Naive thymus-derived CD8-positive, alpha-beta T cell (primary cell): Measurements from ENCODE around the gene WNK2. TPM values are rescaled to one million over a fixed set of nuclear protein-coding genes. Genes with fewer than 3 reads are reported as not detected.
A peak's percentile ranks its signal among the peaks of the same experiment; 100 is the strongest.
"Not testable (repeated sequence)": the region's sequence is repeated elsewhere in the genome, so short reads cannot be mapped to it uniquely, and the experiment has no call there.

Experiments used
- ATAC-seq, 2 donors: fragments of 150-1000 bp; cut with Tn5 transposase in 1 of 2; sonication (Bioruptor Pico), chemical (Tn5 transposase) in 1 of 2; 1 replicate in 1 of 2; 2 replicates in 1 of 2; pipeline ENCODE4 v1.10.0; 2021; ENCODE audit warnings: mild to moderate bottlenecking in 2 of 2, moderate library complexity in 2 of 2
- POLR2A ChIA-PET: fragments of 350-600 bp; sonication (Branson Sonifier 250); formaldehyde crosslinking; loops from one replicate; lab custom pipeline; 2021; ENCODE audit warnings: antibody characterized with exemption; lab: Charles Lee
- DNase-seq, 10 donors: peaks; one replicate each; pipeline versions ENCODE4 v3.0.0 to v3.0.0-alpha.2; 2020 to 2022
- H3K27ac Mint-ChIP-seq, 10 donors: one replicate each; pipeline ENCODE4 v1.8.0; 2020 to 2022; ENCODE audit warnings: mild to moderate bottlenecking in 10 of 10, mixed read lengths in 10 of 10, moderate library complexity in 4 of 10, inconsistent platforms in 1 of 10
- H3K27me3 Mint-ChIP-seq, 5 donors: one replicate each; pipeline ENCODE4 v1.8.0; 2021 to 2022; ENCODE audit warnings: mixed read lengths in 5 of 5
- H3K36me3 Mint-ChIP-seq, 3 donors: one replicate each; pipeline ENCODE4 v1.8.0; 2020 to 2022; ENCODE audit warnings: mixed read lengths in 3 of 3, mild to moderate bottlenecking in 2 of 3, inconsistent platforms in 1 of 3
- H3K4me1 Mint-ChIP-seq, 4 donors: one replicate each; pipeline ENCODE4 v1.8.0; 2021 to 2022; ENCODE audit warnings: mixed read lengths in 4 of 4
- H3K4me3 Mint-ChIP-seq, 10 donors: one replicate each; pipeline ENCODE4 v1.8.0; 2020 to 2022; ENCODE audit warnings: mild to moderate bottlenecking in 10 of 10, mixed read lengths in 10 of 10, moderate library complexity in 6 of 10, inconsistent platforms in 1 of 10
- H3K9me3 Mint-ChIP-seq, 9 donors: one replicate each; pipeline ENCODE4 v1.8.0; 2020 to 2022; ENCODE audit warnings: mixed read lengths in 9 of 9, mild to moderate bottlenecking in 3 of 9, inconsistent platforms in 1 of 9, moderate library complexity in 1 of 9
- polyA plus RNA-seq, 3 donors: library from polyadenylated mRNA; unstranded; fragments of 300-500 nt; fragmentation: Illumina TruSeq; gene quantifications; one replicate each; pipeline ENCODE4 v1.2.3, GENCODE V29; 2021
- total RNA-seq, 8 experiments: library from RNA in 2 of 8; stranded (reverse) in 2 of 8; gene quantifications; one replicate each; pipeline ENCODE4 v1.2.3 and lab custom pipeline; 2021 to 2026

Gene WNK2
- total and polyA plus RNA-seq, 5 experiments from 2014 or later, result 0.27 TPM; not detected in 4

GRCh38 chr9:93243112-93243511, 59.2 kb downstream of the WNK2 start:
- peaks cover 0 to 2% (median under 1%) of the 10 kb centered on the region in 9 donors for H3K9me3 Mint-ChIP-seq
- peaks cover 0 to 2% (median 0%) of the 10 kb centered on the region in 5 donors for H3K27me3 Mint-ChIP-seq
- H3K4me3 Mint-ChIP-seq, result no peak overlapping the region
- POLR2A ChIA-PET, result no interaction called here
- H3K27ac Mint-ChIP-seq, result no peak overlapping the region
- DNase-seq (no peak), ATAC-seq (no peak)
- peaks cover 0 to 5% (median 3%) of the 10 kb centered on the region in 4 donors for H3K4me1 Mint-ChIP-seq
- no peaks in the 10 kb centered on the region for H3K36me3 Mint-ChIP-seq

GRCh38 chr9:93244101-93244500, 60.2 kb downstream of the WNK2 start:
- ATAC-seq, result no peak
- no peak for DNase-seq
- POLR2A ChIA-PET, result no interaction called here

DNA sequence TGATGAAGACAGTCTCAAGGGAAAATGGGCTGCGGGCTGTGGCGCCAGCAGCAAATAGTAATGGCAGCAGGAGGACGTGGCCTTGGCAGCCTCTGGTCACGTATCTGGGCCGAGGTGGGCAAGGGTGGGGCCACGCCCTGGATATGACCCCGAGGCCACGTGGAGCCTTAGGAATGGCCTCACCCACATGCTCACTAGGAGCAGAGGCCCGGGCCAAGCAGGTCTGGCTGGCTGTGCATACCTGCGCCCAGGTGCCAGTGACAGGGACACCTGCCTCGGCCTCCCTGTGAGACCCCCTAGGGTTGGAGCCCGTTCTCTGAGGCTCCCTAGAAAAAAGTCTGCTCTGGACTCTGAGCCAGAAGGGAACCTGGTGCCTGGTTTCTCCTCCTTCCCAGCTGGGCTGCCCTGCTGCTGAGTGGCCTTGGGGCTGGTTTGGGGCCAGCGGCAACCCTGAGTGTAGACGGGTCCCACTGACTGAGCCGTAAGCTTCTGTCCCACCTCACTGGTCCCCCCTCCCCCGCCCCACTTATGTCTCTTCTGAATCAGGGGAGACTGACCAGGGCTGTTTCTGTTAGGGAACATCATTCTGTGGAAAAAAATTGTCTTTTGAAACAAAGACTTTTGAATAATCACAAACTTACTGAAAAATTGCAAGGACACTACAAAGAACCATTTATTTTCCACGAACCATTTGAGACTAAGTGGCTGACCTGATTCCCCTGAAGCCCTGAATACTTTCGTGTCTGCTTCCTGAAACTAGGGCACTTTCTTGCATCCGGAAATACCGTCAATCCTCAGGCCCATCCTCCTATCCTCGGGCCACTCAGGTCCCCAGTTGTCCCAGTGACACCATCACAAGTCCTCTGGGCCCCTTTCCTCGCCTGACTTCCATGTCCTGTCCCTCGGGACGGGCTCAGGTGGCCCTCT, 60.8 kb downstream of the WNK2 start:
- POLR2A ChIA-PET, result no interaction called here
- ATAC-seq, result no peak

More at GRCh38 chr9:93244101-93244500, 60.2 kb downstream of the WNK2 start:
- Mint-ChIP-seq H3K4me1 (peaks cover 0 to 5% (median 2%) of the 10 kb centered on the region in 4 donors), H3K27me3 (peaks cover 0 to 2% (median 0%) of the 10 kb centered on the region in 5 donors), H3K36me3 (no peaks in the 10 kb centered on the region), H3K9me3 (no peaks in the 10 kb centered on the region), H3K27ac (no peak overlapping the region), H3K4me3 (no peak overlapping the region)

DNA sequence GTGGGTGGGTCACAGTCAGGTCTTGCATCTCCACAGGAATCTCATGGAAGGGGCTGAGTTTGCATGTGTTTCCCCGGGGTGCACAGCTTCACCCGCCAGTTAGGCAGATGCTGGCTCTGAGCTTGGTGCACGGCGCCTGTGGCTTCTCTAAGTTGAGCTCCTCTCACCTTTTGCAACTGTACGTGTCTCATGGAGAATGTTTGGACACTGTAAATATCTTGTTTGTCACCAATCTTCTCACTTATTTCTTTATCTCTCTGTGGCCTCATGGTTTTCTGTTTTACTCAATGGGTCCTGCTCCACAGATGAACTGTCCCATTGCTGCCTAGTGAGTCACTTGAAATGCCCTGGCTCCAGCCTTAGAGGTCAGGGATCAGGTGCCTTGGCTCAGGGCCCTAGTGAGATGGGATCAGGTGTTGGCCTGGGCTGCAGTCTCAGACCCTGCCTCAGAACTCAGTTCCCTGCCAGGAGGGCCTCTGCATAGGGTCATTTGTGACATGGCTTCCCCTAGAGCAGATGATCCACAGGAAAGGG, 61.6 kb downstream of the WNK2 start:
- no peaks in the 10 kb centered on the region for H3K36me3 Mint-ChIP-seq
- no peaks in the 10 kb centered on the region for H3K4me1 Mint-ChIP-seq
- H3K4me3 Mint-ChIP-seq, result no peak overlapping the region
- peaks cover 0 to 2% (median 0%) of the 10 kb centered on the region in 5 donors for H3K27me3 Mint-ChIP-seq
- ATAC-seq (no peak), DNase-seq (peak in 1 of 10 donors; percentile 6)
- POLR2A ChIA-PET, result no interaction called here
- peak overlapping the region in 2 of 10 donors; percentile 3 to 68 for H3K27ac Mint-ChIP-seq
- H3K9me3 Mint-ChIP-seq, result no peaks in the 10 kb centered on the region

More for the DNA sequence above, 60.8 kb downstream of the WNK2 start:
- Mint-ChIP-seq H3K27ac (no peak overlapping the region), H3K27me3 (peaks cover 0 to 2% (median 0%) of the 10 kb centered on the region in 5 donors), H3K4me3 (no peak overlapping the region), H3K36me3 (no peaks in the 10 kb centered on the region), H3K4me1 (peaks cover 0 to under 1% (median 0%) of the 10 kb centered on the region in 4 donors), H3K9me3 (no peaks in the 10 kb centered on the region)
- no peak for DNase-seq

GRCh38 chr9:93246111-93246510, 62.2 kb downstream of the WNK2 start:
- H3K36me3 Mint-ChIP-seq, result no peaks in the 10 kb centered on the region
- ATAC-seq, result no peak
- DNase-seq, result no peak
- H3K4me3 Mint-ChIP-seq, result no peak overlapping the region
- no peak overlapping the region for H3K27ac Mint-ChIP-seq
- POLR2A ChIA-PET, result no interaction called here
- peaks cover 0 to 2% (median 0%) of the 10 kb centered on the region in 5 donors for H3K27me3 Mint-ChIP-seq
- H3K4me1 Mint-ChIP-seq, result no peaks in the 10 kb centered on the region
- no peaks in the 10 kb centered on the region for H3K9me3 Mint-ChIP-seq

GRCh38 chr9:93246526-93246925, 62.6 kb downstream of the WNK2 start:
- Mint-ChIP-seq H3K36me3 (no peaks in the 10 kb centered on the region), H3K9me3 (no peaks in the 10 kb centered on the region), H3K27ac (no peak overlapping the region)

DNA sequence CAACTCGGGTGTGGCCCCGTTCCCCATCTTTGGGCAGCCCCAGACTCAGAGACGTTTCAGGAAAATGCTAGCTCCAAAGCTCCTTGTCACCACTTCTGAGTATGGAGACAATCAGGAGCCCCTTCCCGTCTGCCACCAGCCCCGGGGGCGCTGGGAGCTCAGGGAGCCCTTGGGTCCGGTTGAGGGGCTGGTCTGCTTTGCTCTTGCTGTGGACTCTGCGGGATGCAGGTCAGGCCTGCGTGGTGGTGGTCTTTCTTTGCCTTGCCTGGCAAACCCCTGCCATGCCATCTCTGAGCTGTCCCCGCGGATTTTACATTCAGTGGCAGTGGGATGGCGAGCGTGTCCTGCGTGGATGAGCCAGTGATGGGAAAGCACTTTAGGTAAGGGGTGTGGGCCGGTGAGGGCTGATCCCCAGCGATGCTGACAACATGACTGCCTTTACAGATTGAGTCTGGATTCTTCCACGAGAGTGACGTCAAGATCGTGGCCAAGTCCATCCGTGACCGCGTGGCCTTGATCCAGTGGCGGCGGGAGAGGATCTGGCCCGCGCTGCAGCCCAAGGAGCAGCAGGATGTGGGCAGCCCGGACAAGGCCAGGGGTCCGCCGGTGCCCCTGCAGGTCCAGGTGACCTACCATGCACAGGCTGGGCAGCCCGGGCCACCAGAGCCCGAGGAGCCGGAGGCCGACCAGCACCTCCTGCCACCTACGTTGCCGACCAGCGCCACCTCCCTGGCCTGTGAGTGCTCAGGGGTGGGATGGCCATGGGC, 63.3 kb downstream of the WNK2 start:
- ATAC-seq, result no peak
- Mint-ChIP-seq H3K4me3 (no peak overlapping the region), H3K36me3 (no peaks in the 10 kb centered on the region), H3K27me3 (peaks cover 0 to 2% (median 0%) of the 10 kb centered on the region in 5 donors), H3K9me3 (no peaks in the 10 kb centered on the region), H3K27ac (no peak overlapping the region), H3K4me1 (no peaks in the 10 kb centered on the region)
- POLR2A ChIA-PET, result no interaction called here
- no peak for DNase-seq

More at GRCh38 chr9:93246526-93246925, 62.6 kb downstream of the WNK2 start:
- ATAC-seq, result no peak
- POLR2A ChIA-PET, result no interaction called here
- Mint-ChIP-seq H3K4me3 (no peak overlapping the region), H3K4me1 (no peaks in the 10 kb centered on the region), H3K27me3 (peaks cover 0 to 2% (median 0%) of the 10 kb centered on the region in 5 donors)
- no peak for DNase-seq

- ATAC-seq (no peak), DNase-seq (no peak)
- Mint-ChIP-seq H3K36me3 (no peaks in the 10 kb centered on the region), H3K27me3 (peaks cover 0 to 2% (median 0%) of the 10 kb centered on the region in 5 donors), H3K27ac (no peak overlapping the region), H3K9me3 (no peaks in the 10 kb centered on the region), H3K4me3 (no peak overlapping the region), H3K4me1 (no peaks in the 10 kb centered on the region)
- POLR2A ChIA-PET, result no interaction called here
These were observed 64.0 kb downstream of the WNK2 start for GRCh38 chr9:93247892-93248291.

DNA sequence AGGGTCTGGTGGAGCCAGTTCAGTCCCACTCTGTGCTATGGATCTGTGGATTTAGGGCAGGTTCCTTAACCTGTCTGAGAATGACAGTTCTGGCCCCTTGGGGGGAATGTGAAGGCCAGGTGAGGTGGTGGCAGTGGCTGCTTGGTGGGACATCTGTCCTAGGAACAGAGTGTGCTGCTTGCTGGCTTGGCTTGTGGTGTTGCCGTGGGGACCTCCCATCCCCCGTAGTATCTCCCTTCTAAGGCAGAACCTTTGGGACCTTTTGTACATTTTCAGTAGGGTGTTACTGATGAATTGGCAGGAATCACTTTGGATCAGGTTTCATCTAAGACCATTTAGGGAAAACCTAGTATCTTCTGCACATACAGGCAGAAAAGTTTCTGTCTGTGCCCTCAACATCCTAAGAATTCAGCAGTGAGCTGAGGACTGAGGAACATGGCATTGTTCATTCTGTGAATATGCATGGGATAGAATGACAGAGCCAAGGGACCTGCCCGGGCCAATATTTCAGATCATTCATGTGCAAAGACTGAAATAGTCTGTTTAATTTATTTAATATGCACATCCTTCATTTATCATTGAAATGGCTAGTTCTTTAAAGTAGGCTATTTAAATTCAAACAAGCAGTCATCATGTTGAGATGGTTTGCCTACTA, 64.6 kb downstream of the WNK2 start:
- no peak overlapping the region for H3K27ac Mint-ChIP-seq
- no peaks in the 10 kb centered on the region for H3K4me1 Mint-ChIP-seq
- POLR2A ChIA-PET, result no interaction called here

GRCh38 chr9:93250185-93250584, 66.2 kb downstream of the WNK2 start:
- Mint-ChIP-seq H3K27me3 (peaks cover 0 to 2% (median 0%) of the 10 kb centered on the region in 5 donors), H3K4me1 (no peaks in the 10 kb centered on the region), H3K36me3 (no peaks in the 10 kb centered on the region), H3K9me3 (no peaks in the 10 kb centered on the region), H3K27ac (no peak overlapping the region), H3K4me3 (no peak overlapping the region)
- DNase-seq (no peak), ATAC-seq (no peak)
- POLR2A ChIA-PET, result no interaction called here

More for the DNA sequence above, 64.6 kb downstream of the WNK2 start:
- H3K27me3 Mint-ChIP-seq, result peaks cover 0 to 2% (median 0%) of the 10 kb centered on the region in 5 donors
- DNase-seq (no peak), ATAC-seq (no peak)
- no peaks in the 10 kb centered on the region for H3K9me3 Mint-ChIP-seq
- H3K4me3 Mint-ChIP-seq, result no peak overlapping the region
- H3K36me3 Mint-ChIP-seq, result no peaks in the 10 kb centered on the region

- H3K27me3 Mint-ChIP-seq, DNase-seq, ATAC-seq, H3K9me3 Mint-ChIP-seq, H3K27ac Mint-ChIP-seq, H3K4me1 Mint-ChIP-seq, POLR2A ChIA-PET, H3K4me3 Mint-ChIP-seq, H3K36me3 Mint-ChIP-seq: not testable (repeated sequence)
These were observed 67.4 kb downstream of the WNK2 start for GRCh38 chr9:93251309-93251708.

- no peak overlapping the region for H3K27ac Mint-ChIP-seq
- no peak overlapping the region for H3K4me3 Mint-ChIP-seq
- no peaks in the 10 kb centered on the region for H3K36me3 Mint-ChIP-seq
- ATAC-seq (no peak), DNase-seq (peak in 1 of 10 donors; percentile 32)
- no peaks in the 10 kb centered on the region for H3K27me3 Mint-ChIP-seq
- H3K9me3 Mint-ChIP-seq, result no peaks in the 10 kb centered on the region
- POLR2A ChIA-PET, result no interaction called here
- no peaks in the 10 kb centered on the region for H3K4me1 Mint-ChIP-seq
These were observed 68.3 kb downstream of the WNK2 start for GRCh38 chr9:93252116-93252780.
